ENCODE results near the gene BTN1A1. TPM values are rescaled to one million over a fixed set of nuclear protein-coding genes. Genes with fewer than 3 reads are reported as not detected.

Gene BTN1A1
- total and polyA plus RNA-seq, 9 of the 15 experiments (the other 6 are each of a cell fraction or from before 2014, with no cell fraction given) = 0.01 to 0.15 (median 0.06) TPM; not detected in 4

DNA sequence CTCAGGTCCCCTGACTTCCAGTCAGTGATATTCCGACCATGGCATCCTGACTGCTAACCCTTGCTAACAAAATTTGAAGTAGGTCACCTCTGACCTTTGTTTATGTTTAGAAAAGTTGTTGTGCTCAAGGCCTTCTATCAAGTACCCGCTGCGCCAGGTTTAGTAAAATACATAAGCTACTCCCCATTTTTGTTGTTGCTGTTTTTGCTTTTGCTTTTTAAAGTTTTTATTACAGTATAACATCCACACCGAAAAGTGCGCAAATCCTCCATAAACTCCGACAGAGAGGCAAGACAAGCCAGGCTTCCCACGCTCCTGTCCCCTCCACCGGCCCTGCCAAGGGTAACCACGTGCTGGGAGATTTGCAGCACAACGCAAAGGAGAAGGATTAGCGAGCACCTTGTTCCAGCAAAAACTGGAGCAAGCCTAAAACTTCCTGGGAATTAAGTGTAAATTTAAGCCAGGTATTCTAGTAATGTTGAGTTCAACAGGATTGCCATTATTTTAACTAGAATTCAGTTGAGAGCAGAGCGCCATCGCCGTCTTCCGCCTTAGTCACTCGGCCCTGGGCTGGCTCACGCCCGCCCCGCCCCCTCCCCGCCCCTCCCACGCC is 20.2 kb downstream of the BTN1A1 start (continued):
- TF ChIP-seq, protein P1, sequence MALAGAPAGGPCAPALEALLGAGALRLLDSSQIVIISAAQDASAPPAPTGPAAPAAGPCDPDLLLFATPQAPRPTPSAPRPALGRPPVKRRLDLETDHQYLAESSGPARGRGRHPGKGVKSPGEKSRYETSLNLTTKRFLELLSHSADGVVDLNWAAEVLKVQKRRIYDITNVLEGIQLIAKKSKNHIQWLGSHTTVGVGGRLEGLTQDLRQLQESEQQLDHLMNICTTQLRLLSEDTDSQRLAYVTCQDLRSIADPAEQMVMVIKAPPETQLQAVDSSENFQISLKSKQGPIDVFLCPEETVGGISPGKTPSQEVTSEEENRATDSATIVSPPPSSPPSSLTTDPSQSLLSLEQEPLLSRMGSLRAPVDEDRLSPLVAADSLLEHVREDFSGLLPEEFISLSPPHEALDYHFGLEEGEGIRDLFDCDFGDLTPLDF (CRISPR knock-in tag; IDR thresholded peaks at IDR 0.05) = 0 out of 2 replicates have a peak, but pooled peaks have one; percentile 72
- TF ChIP-seq MTA2 (IDR thresholded peaks at IDR 0.05; ENCODE audit: low read depth) (no peak), MTF1 (CRISPR knock-in tag; IDR thresholded peaks at IDR 0.05; ENCODE audit: borderline replicate concordance) (peak; percentile 86; the same call in 1 of the 2 replicates), CREBBP (IDR thresholded peaks at IDR 0.05; ENCODE audit: low read depth, low read length) (no peak), TEAD1 (CRISPR knock-in tag; IDR thresholded peaks at IDR 0.05) (peak; percentile 53 to 92; a peak in 2 of 4 replicates), IFI16 (CRISPR knock-in tag; IDR thresholded peaks at IDR 0.05) (peak; percentile 87; the same call in 1 of the 2 replicates), SMARCA4 (IDR thresholded peaks at IDR 0.05) (peak; percentile 65), ZFX (CRISPR knock-in tag; IDR thresholded peaks at IDR 0.05) (peak; percentile 80), BMI1 (IDR thresholded peaks at IDR 0.05; ENCODE audit: low read length) (no peak), NR4A1 (CRISPR knock-in tag; IDR thresholded peaks at IDR 0.05) (peak; percentile 92), NR4A1 (tag; IDR thresholded peaks at IDR 0.05) (peak; percentile 97), TARDBP (IDR thresholded peaks at IDR 0.05) (no peak), MAFF (IDR thresholded peaks at IDR 0.05; ENCODE audit: low read length) (0 out of 2 replicates have a peak, but pooled peaks have one; percentile 2)
- TF ChIP-seq, protein P2, sequence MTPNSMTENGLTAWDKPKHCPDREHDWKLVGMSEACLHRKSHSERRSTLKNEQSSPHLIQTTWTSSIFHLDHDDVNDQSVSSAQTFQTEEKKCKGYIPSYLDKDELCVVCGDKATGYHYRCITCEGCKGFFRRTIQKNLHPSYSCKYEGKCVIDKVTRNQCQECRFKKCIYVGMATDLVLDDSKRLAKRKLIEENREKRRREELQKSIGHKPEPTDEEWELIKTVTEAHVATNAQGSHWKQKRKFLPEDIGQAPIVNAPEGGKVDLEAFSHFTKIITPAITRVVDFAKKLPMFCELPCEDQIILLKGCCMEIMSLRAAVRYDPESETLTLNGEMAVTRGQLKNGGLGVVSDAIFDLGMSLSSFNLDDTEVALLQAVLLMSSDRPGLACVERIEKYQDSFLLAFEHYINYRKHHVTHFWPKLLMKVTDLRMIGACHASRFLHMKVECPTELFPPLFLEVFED (CRISPR knock-in tag; conservative IDR thresholded peaks at IDR 0.05) = peak; percentile 84
- TF ChIP-seq, protein P3, sequence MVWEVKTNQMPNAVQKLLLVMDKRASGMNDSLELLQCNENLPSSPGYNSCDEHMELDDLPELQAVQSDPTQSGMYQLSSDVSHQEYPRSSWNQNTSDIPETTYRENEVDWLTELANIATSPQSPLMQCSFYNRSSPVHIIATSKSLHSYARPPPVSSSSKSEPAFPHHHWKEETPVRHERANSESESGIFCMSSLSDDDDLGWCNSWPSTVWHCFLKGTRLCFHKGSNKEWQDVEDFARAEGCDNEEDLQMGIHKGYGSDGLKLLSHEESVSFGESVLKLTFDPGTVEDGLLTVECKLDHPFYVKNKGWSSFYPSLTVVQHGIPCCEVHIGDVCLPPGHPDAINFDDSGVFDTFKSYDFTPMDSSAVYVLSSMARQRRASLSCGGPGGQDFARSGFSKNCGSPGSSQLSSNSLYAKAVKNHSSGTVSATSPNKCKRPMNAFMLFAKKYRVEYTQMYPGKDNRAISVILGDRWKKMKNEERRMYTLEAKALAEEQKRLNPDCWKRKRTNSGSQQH (CRISPR knock-in tag; IDR thresholded peaks at IDR 0.05) = peak; percentile 90; the same call in 1 of the 2 replicates
- TF ChIP-seq, protein P4, sequence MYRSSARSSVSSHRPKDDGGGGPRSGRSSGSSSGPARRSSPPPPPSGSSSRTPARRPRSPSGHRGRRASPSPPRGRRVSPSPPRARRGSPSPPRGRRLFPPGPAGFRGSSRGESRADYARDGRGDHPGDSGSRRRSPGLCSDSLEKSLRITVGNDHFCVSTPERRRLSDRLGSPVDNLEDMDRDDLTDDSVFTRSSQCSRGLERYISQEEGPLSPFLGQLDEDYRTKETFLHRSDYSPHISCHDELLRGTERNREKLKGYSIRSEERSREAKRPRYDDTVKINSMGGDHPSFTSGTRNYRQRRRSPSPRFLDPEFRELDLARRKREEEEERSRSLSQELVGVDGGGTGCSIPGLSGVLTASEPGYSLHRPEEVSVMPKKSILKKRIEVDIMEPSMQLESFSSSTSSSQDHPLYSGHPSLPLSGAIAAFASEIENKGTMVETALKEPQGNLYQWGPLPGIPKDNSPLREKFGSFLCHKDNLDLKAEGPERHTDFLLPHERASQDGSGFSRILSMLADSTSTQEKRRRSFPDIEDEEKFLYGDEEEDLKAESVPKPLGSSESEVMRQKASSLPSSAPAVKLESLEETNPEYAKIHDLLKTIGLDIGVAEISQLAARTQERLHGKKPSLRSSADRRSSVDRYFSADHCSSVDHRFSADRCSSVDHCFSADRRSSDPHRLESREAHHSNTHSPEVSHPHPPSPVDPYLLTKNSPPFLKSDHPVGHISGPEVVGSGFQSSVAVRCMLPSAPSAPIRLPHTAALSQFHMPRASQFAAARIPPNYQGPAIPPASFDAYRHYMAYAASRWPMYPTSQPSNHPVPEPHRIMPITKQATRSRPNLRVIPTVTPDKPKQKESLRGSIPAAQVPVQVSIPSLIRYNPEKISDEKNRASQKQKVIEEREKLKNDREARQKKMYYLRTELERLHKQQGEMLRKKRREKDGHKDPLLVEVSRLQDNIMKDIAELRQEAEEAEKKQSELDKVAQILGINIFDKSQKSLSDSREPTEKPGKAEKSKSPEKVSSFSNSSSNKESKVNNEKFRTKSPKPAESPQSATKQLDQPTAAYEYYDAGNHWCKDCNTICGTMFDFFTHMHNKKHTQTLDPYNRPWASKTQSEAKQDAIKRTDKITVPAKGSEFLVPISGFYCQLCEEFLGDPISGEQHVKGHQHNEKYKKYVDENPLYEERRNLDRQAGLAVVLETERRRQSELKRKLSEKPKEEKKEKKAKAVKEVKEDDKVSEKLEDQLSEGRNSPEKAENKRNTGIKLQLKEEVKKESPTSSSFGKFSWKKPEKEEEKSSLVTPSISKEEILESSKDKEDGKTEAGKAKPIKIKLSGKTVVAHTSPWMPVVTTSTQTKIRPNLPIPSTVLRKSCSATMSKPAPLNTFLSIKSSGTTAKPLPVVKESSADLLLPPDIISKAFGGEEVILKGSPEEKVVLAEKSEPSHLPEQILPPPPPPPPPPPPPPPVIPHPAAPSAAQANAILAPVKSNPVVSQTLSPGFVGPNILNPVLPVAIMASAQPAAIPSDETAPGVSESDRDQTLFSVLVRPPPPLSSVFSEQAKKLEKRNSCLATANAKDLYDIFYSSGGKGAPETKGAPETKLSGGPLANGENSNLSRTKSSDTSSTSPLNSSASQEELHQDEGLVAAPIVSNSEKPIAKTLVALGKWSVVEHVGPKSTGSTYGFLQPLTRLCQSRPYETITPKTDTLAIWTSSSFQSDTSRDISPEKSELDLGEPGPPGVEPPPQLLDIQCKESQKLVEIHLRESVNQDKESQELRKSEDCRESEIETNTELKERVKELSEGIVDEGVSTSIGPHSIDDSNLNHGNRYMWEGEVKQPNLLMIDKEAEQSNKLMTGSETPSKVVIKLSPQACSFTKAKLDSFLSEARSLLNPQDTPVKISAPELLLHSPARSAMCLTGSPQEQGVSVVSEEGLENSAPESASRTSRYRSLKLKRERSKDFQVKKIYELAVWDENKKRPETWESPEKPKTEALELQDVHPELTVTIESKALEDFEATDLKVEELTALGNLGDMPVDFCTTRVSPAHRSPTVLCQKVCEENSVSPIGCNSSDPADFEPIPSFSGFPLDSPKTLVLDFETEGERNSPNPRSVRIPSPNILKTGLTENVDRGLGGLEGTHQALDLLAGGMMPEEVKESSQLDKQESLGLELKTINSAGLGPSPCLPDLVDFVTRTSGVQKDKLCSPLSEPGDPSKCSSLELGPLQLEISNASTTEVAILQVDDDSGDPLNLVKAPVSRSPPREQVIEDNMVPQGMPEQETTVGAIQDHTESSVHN (IDR thresholded peaks at IDR 0.05; ENCODE audit: borderline replicate concordance in 1 of 2, low read depth in 1 of 2) = 0 out of 4 replicates have a peak, but pooled peaks of 1 of the 2 experiments have one; percentile 35
